DND-41 (cell line): Measurements from ENCODE around the gene MMP24OS.

Experiments used
- ATAC-seq: fragments of 200-7000 bp; cut with Tn5 transposase; 3 replicates; pipeline ENCODE4 v1.9.1; 2021; ENCODE audit warnings: low read depth; ENCODE audit not compliant: insufficient read depth
- DNase-seq: peaks from one replicate; pipeline ENCODE4 v3.0.0-alpha.2; 2020
- H2AFZ ChIP-seq: 2 replicates; pipeline ENCODE4 v1.6.0; 2012; ENCODE audit warnings: low read depth, low read length
- H3K27ac ChIP-seq: 2 replicates; pipeline ENCODE4 v1.5.1; 2012; ENCODE audit warnings: low read length, inconsistent platforms
- H3K27me3 ChIP-seq: fragments of 200-600 bp; sonication (generic); 2 replicates; pipeline ENCODE4 v1.6.0; 2012; ENCODE audit warnings: low read length, mild to moderate bottlenecking, inconsistent platforms; ENCODE audit not compliant: insufficient read depth, poor library complexity
- H3K36me3 ChIP-seq: 2 replicates; pipeline ENCODE4 v1.5.1; 2012; ENCODE audit warnings: low read length, inconsistent platforms; ENCODE audit not compliant: insufficient read depth
- H3K4me1 ChIP-seq: 2 replicates; pipeline ENCODE4 v1.5.1; 2012; ENCODE audit warnings: mild to moderate bottlenecking, low read length; ENCODE audit not compliant: insufficient read depth
- H3K4me2 ChIP-seq: 2 replicates; pipeline ENCODE4 v1.6.0; 2012; ENCODE audit warnings: mild to moderate bottlenecking, moderate library complexity, low read length, inconsistent platforms; ENCODE audit not compliant: insufficient read depth
- H3K4me3 ChIP-seq, 2 experiments: fragments of 200-600 bp in 1 of 2; shearing (Covaris generic) in 1 of 2; 2 replicates each; pipeline ENCODE4 v1.5.1; 2012 to 2016; ENCODE audit warnings: inconsistent platforms in 2 of 2, low read length in 2 of 2, mild to moderate bottlenecking in 2 of 2, low read depth in 1 of 2, moderate library complexity in 1 of 2
- H3K79me2 ChIP-seq: 2 replicates; pipeline ENCODE4 v1.6.0; 2012; ENCODE audit warnings: low read length, inconsistent platforms; ENCODE audit not compliant: insufficient read depth
- H3K9ac ChIP-seq: 2 replicates; pipeline ENCODE4 v1.6.0; 2012; ENCODE audit warnings: low read depth, mild to moderate bottlenecking, inconsistent platforms, low read length, moderate library complexity
- H3K9me3 ChIP-seq: 2 replicates; pipeline ENCODE4 v1.5.1; 2012; ENCODE audit warnings: low read length, moderate library complexity, mild to moderate bottlenecking, inconsistent platforms; ENCODE audit not compliant: insufficient read depth, severe bottlenecking
- H4K20me1 ChIP-seq: 2 replicates; pipeline ENCODE4 v1.6.0; 2012; ENCODE audit warnings: low read length; ENCODE audit not compliant: insufficient read depth
- CTCF ChIP-seq: IDR thresholded peaks from 2 replicates; pipeline ENCODE4 v1.5.1; 2012; ENCODE audit warnings: borderline replicate concordance, low read length, moderate library complexity, mild to moderate bottlenecking; ENCODE audit not compliant: poor library complexity, severe bottlenecking; ENCODE audit errors: extremely low read depth
- EZH2 ChIP-seq: IDR thresholded peaks from 3 replicates; pipeline ENCODE4 v1.6.1; 2012; ENCODE audit warnings: borderline replicate concordance, low read depth, mild to moderate bottlenecking, moderate library complexity, low read length, inconsistent platforms; ENCODE audit not compliant: severe bottlenecking

MMP24OS gene

GRCh38 chr20:35294293-35294685, 16.4 kb upstream of the MMP24OS start:
- TF ChIP-seq EZH2: no peak
- Histone ChIP-seq H3K27ac (no peak overlapping the region), H3K4me3 (no peak overlapping the region), H3K36me3 (no peaks in the 10 kb centered on the region), H4K20me1 (no peaks in the 10 kb centered on the region), H3K9me3 (no peaks in the 10 kb centered on the region), H3K4me1 (no peaks in the 10 kb centered on the region), H3K9ac (no peak overlapping the region), H2AFZ (no peak overlapping the region), H3K79me2 (no peaks in the 10 kb centered on the region), H3K27me3 (no peaks in the 10 kb centered on the region), H3K4me2 (no peak overlapping the region)
- DNase-seq (no peak), ATAC-seq (no peak)

- Histone ChIP-seq H3K79me2 (no peaks in the 10 kb centered on the region), H3K9ac (no peak overlapping the region), H3K27me3 (no peaks in the 10 kb centered on the region), H3K36me3 (no peaks in the 10 kb centered on the region), H3K4me1 (no peaks in the 10 kb centered on the region), H2AFZ (no peak overlapping the region), H3K4me3 (no peak overlapping the region), H3K27ac (no peak overlapping the region), H3K4me2 (no peak overlapping the region), H4K20me1 (no peaks in the 10 kb centered on the region), H3K9me3 (no peaks in the 10 kb centered on the region)
- no peak for TF ChIP-seq CTCF
- no peak for TF ChIP-seq EZH2
- DNase-seq (no peak), ATAC-seq (no peak)
Observed at GRCh38 chr20:35293303-35294292, 15.7 kb upstream of the MMP24OS start.

GRCh38 chr20:35292504-35293285, 14.8 kb upstream of the MMP24OS start:
- no peak overlapping the region for H3K27ac ChIP-seq
- H3K36me3 ChIP-seq: no peaks in the 10 kb centered on the region
- DNase-seq: no peak
- H3K9me3 ChIP-seq: no peaks in the 10 kb centered on the region
- H2AFZ ChIP-seq: no peak overlapping the region
- ATAC-seq: no peak
- H3K4me3 ChIP-seq: no peak overlapping the region
- H3K4me1 ChIP-seq: no peaks in the 10 kb centered on the region
- TF ChIP-seq CTCF (no peak), EZH2 (no peak)
- H3K27me3 ChIP-seq: no peaks in the 10 kb centered on the region
- no peaks in the 10 kb centered on the region for H3K79me2 ChIP-seq
- H3K4me2 ChIP-seq: no peak overlapping the region
- no peaks in the 10 kb centered on the region for H4K20me1 ChIP-seq
- no peak overlapping the region for H3K9ac ChIP-seq
